Stimulated activated CD8-positive, alpha-beta memory T cell treated with anti-CD3 and anti-CD28 coated beads, Interleukin-12 subunit alpha, Interleukin-12 subunit beta, amount 100 ng/mL, for 24 hours (primary cell): ENCODE data around the gene SLC51B.
"Not testable (repeated sequence)": the region's sequence is repeated elsewhere in the genome, so short reads cannot be mapped to it uniquely, and the experiment has no call there.

Experiments used
- DNase-seq: peaks from one replicate; pipeline ENCODE4 v3.0.0-alpha.2; 2020; ENCODE audit errors: extremely low read depth

SLC51B gene

GRCh38 chr15:65066001-65066634 lies 20.9 kb downstream of the SLC51B start:
- no peak for DNase-seq

- no peak for DNase-seq
Observed at GRCh38 chr15:65066635-65067316, 21.6 kb downstream of the SLC51B start.

DNA sequence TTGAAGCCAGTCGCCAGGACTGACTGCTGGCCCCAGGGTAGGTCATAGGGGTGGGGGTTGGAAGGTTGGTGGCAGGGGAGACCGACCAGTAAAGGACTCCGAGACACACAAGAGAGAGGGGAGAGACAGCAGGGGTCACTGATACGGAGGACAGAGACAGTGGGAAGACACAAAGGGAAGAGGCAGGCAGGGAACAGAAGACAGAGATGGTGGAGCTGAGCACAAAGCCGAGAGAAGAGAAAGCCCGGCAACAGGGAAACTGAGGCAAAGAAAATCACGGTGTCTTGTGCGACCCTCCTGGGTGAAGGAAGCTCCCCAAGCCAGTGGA lies 22.1 kb downstream of the SLC51B start:
- DNase-seq, result no peak

- DNase-seq, result no peak
Observed at GRCh38 chr15:65067645-65068402, 22.6 kb downstream of the SLC51B start, which contains the start of gene RASL12. Gene RASL12 (minus strand): TSS chr15:65067991. CDS start chr15:65067835, 156 bp downstream.

DNA sequence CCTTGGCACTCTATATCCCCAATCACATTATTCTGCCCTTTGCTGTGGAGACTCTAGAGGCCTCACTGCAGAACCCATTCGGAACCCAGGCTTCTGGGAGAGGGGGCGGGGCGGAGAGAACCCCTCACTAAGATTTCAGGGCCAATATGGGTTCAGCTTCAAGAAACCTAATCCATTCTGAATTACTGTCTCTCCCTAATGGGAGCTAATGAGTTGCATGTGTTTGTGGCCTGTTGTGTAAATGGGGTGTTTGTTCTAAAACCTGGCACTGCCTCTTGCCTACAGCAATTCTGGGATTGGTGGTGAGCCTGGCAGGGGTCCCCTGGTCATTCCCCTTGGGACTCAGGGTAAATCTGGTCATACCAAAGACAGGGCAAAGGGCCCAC lies 23.2 kb downstream of the SLC51B start:
- no peak for DNase-seq

DNA sequence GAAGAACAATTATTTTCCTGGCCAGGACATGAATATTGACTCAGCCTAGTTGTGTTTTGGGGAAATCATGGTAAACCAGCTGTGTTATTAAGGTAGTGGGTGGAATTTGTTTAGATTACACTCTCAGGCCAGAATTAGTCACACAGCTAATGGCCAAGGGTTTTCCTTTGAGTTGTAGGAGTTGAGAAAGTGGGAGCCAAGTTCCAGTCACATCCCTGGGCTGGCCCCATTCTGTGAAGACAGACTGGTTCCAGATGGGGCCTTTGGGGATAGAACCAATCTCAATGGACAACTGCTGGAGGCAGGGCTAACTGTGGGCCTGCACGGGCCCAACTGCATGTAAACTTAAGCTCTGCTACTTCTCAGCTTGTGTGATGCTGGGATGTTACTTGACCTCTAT lies 24.0 kb downstream of the SLC51B start:
- DNase-seq, result no peak

GRCh38 chr15:65069779-65070546 lies 24.8 kb downstream of the SLC51B start:
- DNase-seq, result no peak

- DNase-seq, result no peak
Observed at GRCh38 chr15:65071381-65071811, 26.2 kb downstream of the SLC51B start.

- no peak for DNase-seq
Observed at GRCh38 chr15:65072027-65072426, 26.8 kb downstream of the SLC51B start.

DNA sequence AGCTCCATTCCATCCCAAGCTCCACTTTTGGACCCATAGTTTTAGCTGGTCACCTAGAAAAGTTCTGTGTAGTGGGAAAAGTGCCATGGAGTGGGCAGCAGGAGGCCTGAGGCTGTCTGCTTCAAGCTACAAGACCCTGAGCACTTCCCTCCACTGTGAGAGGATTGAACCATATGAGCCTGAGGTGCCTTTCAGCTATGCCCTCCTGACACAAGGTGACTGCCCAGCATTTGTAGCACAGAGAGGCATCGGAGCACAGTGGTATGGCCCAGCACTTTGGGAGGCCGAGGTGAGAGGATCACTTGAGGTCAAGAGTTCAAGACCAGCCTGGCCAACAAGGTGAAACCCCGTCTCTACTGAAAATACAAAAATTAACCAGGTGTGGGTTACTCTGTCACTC lies 27.4 kb downstream of the SLC51B start:
- DNase-seq, result no peak

DNA sequence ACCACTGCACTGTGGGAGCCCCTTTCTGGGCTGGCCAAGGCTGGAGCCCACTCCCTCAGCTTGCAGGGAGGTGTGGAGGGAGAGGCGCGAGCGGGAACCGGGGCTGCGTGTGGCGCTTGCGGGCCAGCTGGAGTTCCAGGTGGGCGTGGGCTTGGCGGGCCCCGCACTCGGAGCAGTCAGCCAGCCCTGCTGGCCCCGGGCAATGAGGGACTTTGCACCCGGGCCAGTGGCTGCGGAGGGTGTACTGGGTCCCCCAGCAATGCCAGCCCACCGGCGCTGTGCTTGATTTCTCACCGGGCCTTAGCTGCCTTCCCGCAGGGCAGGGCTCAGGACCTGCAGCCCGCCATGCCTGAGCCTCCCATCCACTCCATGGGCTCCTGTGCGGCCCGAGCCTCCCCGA lies 29.8 kb downstream of the SLC51B start:
- not testable (repeated sequence) for DNase-seq

DNA sequence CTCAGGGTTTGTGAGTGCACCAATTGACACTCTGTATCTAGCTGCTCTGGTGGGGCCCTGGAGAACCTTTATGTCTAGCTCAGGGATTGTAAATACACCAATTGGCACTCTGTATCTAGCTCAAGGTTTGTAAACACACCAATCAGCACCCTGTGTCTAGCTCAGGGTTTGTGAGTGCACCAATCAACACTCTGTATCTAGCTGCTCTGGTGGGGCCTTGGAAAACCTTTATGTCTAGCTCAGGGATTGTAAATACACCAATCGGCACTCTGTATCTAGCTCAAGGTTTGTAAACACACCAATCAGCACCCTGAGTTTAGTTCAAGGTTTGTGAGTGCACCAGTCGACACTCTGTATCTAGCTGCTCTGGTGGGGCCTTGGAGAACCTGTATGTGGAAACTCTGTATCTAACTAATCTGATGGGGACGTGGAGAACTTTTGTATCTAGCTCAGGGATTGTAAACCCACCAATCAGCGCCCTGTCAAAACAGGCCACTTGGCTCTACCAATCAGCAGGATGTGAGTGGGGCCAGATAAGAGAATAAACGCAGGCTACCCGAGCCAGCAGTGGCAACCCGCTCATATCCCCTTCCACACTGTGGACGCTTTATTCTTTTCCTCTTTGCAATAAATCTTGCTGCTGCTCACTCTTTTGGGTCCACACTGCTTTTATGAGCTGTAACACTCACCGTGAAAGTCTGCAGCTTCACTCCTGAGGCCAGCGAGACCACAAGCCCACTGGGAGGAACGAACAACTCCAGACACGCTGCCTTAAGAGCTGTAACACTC lies 30.6 kb downstream of the SLC51B start:
- not testable (repeated sequence) for DNase-seq

DNA sequence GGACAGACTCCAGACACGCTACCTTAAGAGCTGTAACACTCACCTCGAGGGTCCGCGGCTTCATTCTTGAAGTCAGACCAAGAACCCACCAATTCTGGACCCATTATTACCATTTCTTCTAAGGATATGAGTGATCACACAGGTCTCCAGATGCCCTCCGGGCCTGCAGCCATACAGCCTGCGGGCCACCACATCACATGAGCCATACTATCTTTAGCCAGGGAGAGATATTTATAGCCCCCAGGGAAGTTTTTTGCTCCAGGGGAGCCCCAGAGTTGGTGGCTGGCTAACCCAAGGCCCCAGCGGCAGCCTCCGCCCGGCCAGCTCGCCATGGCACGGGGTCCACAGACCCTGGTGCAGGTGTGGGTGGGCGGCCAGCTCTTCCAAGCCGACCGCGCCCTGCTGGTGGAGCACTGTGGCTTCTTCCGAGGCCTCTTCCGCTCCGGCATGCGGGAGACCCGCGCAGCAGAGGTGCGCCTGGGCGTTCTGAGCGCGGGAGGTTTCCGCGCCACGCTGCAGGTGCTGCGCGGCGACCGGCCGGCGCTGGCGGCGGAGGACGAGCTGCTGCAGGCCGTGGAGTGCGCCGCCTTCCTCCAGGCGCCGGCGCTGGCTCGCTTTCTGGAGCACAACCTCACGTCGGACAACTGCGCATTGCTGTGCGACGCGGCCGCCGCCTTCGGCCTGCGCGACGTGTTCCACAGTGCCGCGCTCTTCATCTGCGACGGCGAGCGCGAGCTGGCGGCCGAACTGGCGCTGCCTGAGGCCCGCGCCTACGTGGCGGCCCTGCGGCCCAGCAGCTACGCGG lies 31.5 kb downstream of the SLC51B start, which contains the start of gene KBTBD13:
Gene KBTBD13 (plus strand): TSS at position 261 of the 805 bp plus-strand sequence. CDS start 70 bp downstream, at position 331.
- no peak for DNase-seq

- DNase-seq, result no peak
Observed at GRCh38 chr15:65077291-65077980, 32.2 kb downstream of the SLC51B start.

DNA sequence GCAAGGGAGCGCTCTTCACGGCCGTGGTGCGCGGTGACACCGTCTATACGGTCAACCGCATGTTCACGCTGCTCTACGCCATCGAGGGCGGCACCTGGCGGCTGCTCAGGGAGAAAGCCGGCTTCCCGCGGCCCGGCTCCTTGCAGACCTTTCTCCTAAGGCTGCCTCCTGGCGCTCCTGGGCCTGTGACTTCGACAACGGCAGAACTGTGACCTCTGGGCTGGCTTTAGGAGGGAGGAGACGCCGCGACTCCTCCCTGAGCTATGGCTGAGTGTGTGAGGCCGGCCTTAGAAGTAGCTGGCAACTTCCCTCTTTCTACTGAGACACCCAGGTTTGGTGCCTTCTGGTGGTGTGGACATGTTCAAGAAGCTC lies 32.8 kb downstream of the SLC51B start:
- DNase-seq, result peak; percentile 15

DNA sequence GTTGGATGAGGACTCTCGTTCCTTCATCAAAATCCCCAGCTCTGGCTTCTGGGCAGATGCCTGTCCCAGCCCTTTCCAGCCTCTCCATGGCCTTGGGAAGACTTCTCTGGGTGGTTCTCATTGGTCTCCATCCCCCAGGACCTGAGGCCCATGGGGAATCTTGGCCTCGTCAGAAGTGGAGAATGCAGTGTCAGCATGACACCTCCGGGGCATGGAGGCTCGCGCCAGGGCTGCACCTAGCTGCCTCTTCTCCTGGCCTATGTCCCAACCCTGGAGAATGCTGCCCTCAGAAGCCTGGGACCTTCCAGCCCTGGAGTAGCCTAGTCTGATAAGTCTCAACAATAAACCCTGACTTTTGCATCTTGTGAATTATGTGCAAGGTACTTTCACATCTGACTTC lies 34.4 kb downstream of the SLC51B start:
- no peak for DNase-seq

DNA sequence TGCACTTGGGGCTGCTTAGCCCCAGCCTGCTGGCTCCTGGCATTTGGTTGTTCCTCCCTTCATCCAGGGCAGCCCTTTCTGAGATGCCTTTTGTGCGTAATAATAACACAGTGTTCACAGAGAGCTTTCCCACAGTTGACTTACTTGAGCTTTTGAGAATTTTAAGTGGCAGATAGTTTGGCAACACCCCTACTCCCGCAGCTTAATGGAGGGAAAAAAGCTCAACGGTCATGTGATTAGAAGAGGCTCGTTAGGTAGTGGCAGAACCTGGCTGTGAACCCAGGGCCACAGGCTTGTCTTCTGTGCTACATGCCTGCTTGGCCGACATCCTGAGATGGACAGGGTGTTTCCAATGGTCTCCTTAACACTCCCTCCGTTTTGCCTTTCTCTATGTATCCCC lies 36.1 kb downstream of the SLC51B start:
- no peak for DNase-seq

DNA sequence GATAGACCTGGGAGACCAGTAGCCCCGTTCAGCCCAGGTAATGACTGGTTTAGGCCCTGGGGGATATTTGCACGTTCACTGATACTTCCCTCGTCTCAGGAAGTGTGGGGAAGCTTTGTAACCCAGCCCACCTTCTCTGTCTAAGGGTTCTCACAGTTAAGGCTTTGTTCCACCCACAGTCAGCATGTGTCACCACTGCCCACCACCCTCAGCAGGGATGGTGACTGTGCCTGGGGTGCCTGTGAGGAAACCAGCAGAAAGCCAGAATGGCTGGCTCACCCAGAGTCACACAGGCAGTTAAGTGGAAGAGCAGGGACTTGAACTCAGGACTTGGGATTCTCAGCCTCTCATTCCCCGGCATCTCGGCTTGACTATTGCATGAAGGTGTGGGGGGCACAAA lies 36.6 kb downstream of the SLC51B start:
- no peak for DNase-seq

DNA sequence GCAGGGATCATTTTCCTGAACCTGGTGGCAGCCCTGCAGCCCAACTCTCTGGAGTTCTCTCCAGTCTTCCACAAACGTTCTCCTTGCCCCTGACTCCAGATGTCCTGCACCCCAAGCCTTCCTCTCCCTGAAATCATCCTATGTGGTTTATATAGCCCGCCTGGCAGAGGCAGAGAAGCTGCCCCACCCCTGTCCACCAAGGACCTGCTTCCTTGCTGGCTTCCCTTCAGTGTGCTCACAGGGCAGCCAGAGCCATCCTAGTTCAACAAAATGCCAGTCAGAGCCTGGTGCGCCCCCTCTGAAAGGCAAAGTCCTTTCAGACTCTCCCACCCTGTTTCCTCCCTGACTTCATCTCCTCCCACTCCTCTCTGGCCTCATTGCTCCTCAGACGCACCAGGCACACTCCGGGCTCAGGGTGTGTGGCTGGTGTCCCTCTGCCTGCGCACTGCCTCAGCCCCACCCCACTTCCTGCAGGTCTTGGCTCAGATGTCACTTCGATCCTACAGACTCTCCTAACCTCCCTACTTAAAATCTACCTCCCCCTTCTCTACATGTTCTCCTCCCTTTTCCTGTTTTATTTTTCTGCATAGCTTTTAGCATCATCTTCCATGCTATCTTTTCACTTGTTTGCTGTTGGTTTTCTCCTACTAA lies 37.2 kb downstream of the SLC51B start:
- no peak for DNase-seq
